ENCODE results near the gene ATXN10.

Gene ATXN10

DNA sequence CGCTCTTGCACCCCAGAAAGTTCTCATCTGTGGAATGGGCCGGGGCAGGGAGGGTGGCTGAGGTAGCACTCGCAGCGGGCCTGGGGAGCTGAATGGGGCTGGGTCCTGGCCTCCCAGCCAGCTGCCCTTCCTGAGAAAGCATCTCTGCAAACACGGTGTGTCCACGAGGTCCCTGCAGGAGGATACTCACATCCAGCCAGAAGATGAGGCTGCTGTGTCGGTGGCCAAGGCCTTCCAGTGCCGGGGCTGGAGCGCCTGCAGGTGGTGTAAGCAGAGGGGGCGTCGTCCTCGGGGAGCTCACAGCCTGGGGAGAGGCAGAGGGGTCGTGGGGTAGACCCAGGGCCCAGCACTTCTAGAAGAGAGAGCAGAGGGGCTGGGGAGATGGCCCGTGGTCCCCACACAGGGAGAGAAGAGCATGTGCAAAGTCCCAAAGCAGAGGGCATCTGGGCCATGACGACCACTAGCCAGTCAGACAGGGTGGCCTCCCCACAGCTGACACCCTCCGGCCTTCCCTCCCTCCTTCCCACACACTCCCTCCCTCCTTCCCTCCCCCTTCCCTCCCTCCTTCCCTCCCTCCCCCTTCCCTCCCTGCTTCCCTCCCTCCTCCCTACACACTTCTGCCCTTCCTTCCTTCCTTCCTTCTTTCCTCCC lies 207.4 kb downstream of the ATXN10 start:
- no peak for DNase-seq (ENCODE audit: low spot score)

DNA sequence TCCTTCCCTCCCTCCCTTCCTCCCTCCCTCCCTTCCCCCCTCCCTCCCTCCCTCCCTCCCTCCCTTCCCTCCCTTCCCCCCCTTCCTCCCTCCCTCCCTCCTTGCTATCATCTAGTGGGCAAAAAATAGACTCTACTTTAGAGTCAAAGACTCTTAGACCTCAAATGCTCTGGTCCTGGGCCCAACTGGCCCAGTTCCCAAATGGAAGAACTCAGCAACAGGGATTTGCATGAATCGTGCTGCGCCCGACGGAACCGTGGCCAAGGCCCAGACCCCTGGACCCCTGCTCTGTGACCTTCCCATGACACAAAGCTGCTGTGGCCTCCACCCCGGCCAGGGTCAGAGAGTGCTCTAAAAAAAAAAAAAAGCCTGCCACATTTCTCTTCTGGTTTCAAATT lies 207.9 kb downstream of the ATXN10 start:
- no peak for DNase-seq (ENCODE audit: low spot score)

- DNase-seq (ENCODE audit: low spot score), result no peak
Observed at GRCh38 chr22:45880091-45880715, 208.6 kb downstream of the ATXN10 start.

- DNase-seq (ENCODE audit: low spot score), result no peak
Observed at GRCh38 chr22:45880716-45881523, 209.3 kb downstream of the ATXN10 start.

- no peak for DNase-seq (ENCODE audit: low spot score)
Observed at GRCh38 chr22:45881524-45881875, 209.9 kb downstream of the ATXN10 start.

- DNase-seq (ENCODE audit: low spot score), result no peak
Observed at GRCh38 chr22:45882881-45883810, 211.5 kb downstream of the ATXN10 start.

- DNase-seq (ENCODE audit: low spot score), result no peak
Observed at GRCh38 chr22:45883811-45884170, 212.2 kb downstream of the ATXN10 start.

DNA sequence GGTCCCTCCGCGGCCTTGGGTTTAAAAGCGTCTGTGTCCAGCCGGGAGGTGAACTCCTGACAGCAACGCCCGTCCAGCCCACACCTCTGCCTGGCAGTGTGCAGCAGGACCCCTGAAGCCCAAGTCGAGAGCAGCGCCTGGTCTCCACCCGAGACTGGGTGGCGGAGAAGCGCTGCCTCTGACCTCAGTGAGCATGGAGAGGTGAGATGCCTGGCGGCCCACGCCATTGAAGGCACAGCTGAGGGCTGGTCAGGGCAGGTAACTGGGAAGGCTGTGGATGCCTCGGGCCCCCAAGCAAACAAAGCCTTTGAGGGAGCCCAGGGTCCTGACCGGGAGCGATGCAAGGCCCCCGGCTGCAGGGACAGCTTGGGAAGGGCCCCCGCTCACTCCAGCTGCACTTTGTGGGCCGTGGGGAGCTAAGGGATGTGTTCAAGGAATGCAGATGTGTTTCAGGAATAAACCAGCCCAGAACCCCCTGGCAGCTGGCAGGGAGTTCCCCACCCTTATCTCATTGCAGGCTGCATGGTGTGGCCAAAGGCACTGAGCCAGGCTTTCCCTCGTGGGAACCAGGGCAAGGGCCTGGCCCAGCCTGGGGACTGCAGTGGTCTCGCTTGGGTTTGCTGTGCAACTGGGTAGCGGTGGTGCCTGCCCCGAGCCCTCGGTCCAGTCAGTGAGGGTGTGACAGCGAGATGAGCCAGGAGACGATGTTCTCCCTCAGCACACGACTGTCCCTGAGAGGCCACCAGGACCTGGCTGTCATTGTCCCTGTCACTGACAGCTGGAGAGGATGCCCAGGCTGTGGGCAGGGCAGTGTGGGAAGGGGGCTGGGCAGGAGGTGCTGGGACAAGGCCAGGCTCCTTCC lies 212.8 kb downstream of the ATXN10 start:
- DNase-seq (ENCODE audit: low spot score), result no peak

GRCh38 chr22:45885171-45885840 lies 213.7 kb downstream of the ATXN10 start:
- no peak for DNase-seq (ENCODE audit: low spot score)

- DNase-seq (ENCODE audit: low spot score), result no peak
Observed at GRCh38 chr22:45885941-45886395, 214.3 kb downstream of the ATXN10 start.

- DNase-seq (ENCODE audit: low spot score), result no peak
Observed at GRCh38 chr22:45886540-45886939, 214.9 kb downstream of the ATXN10 start.

DNA sequence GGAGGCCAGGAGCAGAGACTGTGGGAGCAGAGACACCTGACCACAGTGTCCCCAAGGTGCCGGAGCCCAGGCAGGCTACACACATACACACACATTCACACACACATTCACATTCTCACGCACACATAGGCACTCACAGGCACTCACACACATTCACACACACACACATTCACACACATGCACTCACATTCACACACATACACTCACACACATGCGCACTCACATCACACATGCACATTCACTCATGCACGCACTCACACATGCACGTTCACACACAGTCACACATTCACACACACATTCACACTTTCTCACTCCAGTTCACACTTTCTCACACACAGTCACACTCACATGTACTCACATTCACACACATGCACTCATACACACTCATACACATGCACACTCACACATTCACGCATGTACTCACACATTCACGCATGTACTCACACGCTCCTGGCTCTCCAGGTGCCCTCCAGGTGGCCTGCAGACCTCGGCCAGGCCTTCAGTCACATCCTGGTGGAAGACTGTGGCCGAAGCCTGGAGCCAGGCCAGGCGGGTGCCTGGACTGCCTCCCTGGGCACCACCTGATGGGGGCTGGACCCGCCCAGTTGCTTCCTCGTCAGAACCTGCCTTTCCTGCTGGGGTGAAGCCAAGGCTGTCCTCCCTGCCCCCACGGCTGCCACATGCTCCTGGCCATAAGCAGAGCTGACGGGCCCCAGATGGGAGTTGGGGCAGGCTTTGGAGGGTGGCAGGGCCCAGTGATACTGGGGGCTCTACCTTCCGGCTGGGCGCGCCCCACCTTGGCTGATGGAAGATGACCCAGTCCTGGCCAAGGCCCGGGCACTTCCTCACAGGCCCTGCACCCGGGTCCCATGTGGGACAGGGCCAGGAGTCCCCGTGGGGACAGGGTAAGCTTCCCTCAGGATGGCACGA lies 215.8 kb downstream of the ATXN10 start:
- DNase-seq (ENCODE audit: low spot score), result no peak

DNA sequence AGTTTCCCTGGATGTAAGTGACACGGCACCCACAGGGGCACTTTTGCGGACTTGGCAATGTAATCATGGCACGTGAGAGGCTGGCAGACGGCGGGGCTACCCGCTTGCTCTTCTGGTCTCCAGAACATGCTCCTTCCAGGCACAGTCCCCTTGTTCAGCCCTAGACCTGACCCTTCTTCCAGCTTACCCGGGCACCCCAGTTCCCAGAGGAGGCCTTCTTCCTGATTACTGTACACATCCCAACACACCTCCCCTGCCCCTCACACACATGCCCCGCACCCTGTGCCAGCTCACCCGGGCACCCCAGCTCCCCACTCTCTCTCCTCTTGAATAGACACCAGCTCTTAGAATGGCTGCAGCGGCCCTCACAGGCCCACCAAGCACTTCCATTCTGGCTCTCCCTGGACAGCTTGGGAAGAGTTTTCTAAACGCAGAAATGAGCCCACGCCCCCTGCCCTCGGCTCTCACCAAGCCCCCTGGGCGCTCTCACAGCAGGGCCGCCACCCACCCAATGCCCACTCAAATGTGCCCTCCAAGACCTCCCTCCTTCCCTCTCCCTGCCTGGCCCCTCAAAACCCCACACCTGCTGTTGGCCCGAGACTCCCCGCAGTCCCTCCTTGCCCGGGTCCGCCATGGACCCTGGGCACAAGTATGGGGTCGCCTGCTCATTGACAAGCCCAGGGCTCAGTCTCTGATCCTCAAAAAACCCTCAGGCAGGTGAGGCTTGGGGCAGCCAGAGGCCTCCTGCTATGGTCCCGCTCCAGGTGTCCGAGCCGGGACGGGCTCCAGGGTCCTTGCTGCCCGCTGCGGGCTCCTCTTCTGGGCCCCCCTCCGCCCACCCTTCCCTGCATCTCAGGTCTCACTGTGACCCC lies 216.8 kb downstream of the ATXN10 start:
- DNase-seq (ENCODE audit: low spot score), result no peak

- no peak for DNase-seq (ENCODE audit: low spot score)
Observed at GRCh38 chr22:45889093-45889538, 217.5 kb downstream of the ATXN10 start.

DNA sequence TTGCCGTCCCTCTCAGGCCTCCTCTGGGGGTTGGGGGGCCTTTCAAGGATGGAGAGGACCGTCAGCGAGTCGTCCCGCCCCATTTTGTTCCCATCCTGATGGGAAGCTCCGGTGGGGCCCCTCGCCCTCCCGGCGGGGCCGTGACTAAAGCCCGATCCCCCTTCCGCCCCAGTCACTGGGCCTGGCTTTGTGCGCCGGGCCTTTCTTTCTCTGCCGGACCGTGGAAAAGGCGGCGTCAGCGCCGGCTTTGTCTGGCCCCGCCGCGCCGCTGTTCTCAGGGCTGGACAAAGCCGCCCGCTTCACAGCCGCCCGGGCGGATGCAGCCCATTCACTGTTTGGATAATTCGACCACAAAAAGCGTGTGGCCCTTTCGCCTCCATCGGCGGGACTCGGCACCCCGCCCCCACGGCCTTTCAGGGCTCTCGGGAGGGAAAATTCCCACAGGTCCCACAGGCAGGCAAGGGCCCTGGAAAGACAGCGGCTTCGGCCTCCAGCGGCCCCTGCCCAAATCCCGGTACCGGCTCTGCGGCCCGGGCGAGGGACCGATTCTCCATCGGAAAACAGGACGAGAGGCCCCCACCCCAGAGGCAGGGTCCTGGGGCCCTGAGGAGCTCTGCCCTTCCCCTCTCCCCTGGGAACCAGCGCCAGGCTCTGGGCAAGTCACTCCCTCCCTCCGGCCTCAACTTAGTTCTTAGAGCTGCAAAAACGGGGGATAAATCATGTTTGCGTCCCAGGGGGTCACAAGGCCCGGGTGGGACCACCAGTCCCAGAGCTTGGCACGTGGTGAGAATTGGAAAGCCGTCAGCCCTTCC lies 218.1 kb downstream of the ATXN10 start:
- DNase-seq (ENCODE audit: low spot score), result no peak

GRCh38 chr22:45890351-45890635 lies 218.7 kb downstream of the ATXN10 start:
- no peak for DNase-seq (ENCODE audit: low spot score)

GRCh38 chr22:45891021-45891421 lies 219.4 kb downstream of the ATXN10 start:
- no peak for DNase-seq (ENCODE audit: low spot score)
